ENCODE results near the gene TTC39A. TPM values are rescaled to one million over a fixed set of nuclear protein-coding genes. Genes with fewer than 3 reads are reported as not detected.

The TTC39A gene
- total RNA-seq, 1 donor from 2014 or later, result 42.1 TPM

- no peak for DNase-seq
- intact Hi-C loops (cut with DNase I), result no loop called here
- H3K27me3 ChIP-seq, result no peaks in the 10 kb centered on the region
- peaks cover 74% of the 10 kb centered on the region for H3K36me3 ChIP-seq
- no peaks in the 10 kb centered on the region for H3K9me3 ChIP-seq
- no peak for ATAC-seq
- no peak overlapping the region for H3K27ac ChIP-seq
- no peak overlapping the region for H3K4me3 ChIP-seq
- no peak for TF ChIP-seq CTCF (IDR thresholded peaks at IDR 0.05)
- no peaks in the 10 kb centered on the region for H3K4me1 ChIP-seq
Observed at GRCh38 chr1:51365774-51366173, 35.4 kb upstream of the TTC39A start.

- TF ChIP-seq CTCF (IDR thresholded peaks at IDR 0.05), result no peak
- intact Hi-C loops (cut with DNase I), result no loop called here
- Histone ChIP-seq H3K4me1 (no peaks in the 10 kb centered on the region), H3K27me3 (no peaks in the 10 kb centered on the region), H3K27ac (no peak overlapping the region), H3K4me3 (no peak overlapping the region), H3K36me3 (peaks cover 88% of the 10 kb centered on the region), H3K9me3 (no peaks in the 10 kb centered on the region)
- no peak for ATAC-seq
- no peak for DNase-seq
Observed at GRCh38 chr1:51359879-51360278, 29.5 kb upstream of the TTC39A start.

- no peak overlapping the region for H3K4me3 ChIP-seq
- no peaks in the 10 kb centered on the region for H3K4me1 ChIP-seq
- H3K9me3 ChIP-seq, result no peaks in the 10 kb centered on the region
- no peak for TF ChIP-seq CTCF (IDR thresholded peaks at IDR 0.05)
- no peak overlapping the region for H3K27ac ChIP-seq
- peaks cover 65% of the 10 kb centered on the region for H3K36me3 ChIP-seq
- ATAC-seq, result no peak
- H3K27me3 ChIP-seq, result no peaks in the 10 kb centered on the region
- intact Hi-C loops (cut with DNase I), result no loop called here
- DNase-seq, result no peak
Observed at GRCh38 chr1:51355382-51355781, 25.0 kb upstream of the TTC39A start.

- peaks cover 59% of the 10 kb centered on the region for H3K36me3 ChIP-seq
Observed at GRCh38 chr1:51354416-51354815, 24.1 kb upstream of the TTC39A start.

GRCh38 chr1:51351907-51352306, 21.5 kb upstream of the TTC39A start:
- H3K27ac ChIP-seq, result no peak overlapping the region
- no peak for ATAC-seq
- intact Hi-C loops (cut with DNase I), result no loop called here
- H3K4me3 ChIP-seq, result no peak overlapping the region
- H3K36me3 ChIP-seq, result peaks cover 43% of the 10 kb centered on the region
- TF ChIP-seq CTCF (IDR thresholded peaks at IDR 0.05), result no peak
- H3K4me1 ChIP-seq, result no peaks in the 10 kb centered on the region
- H3K27me3 ChIP-seq, result no peaks in the 10 kb centered on the region
- H3K9me3 ChIP-seq, result no peaks in the 10 kb centered on the region
- DNase-seq, result no peak

More at GRCh38 chr1:51354416-51354815, 24.1 kb upstream of the TTC39A start:
- Histone ChIP-seq H3K27me3 (no peaks in the 10 kb centered on the region), H3K4me1 (no peaks in the 10 kb centered on the region), H3K9me3 (no peaks in the 10 kb centered on the region), H3K27ac (no peak overlapping the region), H3K4me3 (no peak overlapping the region)
- intact Hi-C loops (cut with DNase I), result no loop called here
- ATAC-seq (no peak), DNase-seq (no peak)
- TF ChIP-seq CTCF (IDR thresholded peaks at IDR 0.05), result no peak

GRCh38 chr1:51349862-51350261, 19.5 kb upstream of the TTC39A start:
- H3K36me3 ChIP-seq, result peaks cover 22% of the 10 kb centered on the region
- no peaks in the 10 kb centered on the region for H3K9me3 ChIP-seq
- H3K27ac ChIP-seq, result no peak overlapping the region
- H3K4me1 ChIP-seq, result no peaks in the 10 kb centered on the region
- no peak for ATAC-seq
- H3K4me3 ChIP-seq, result no peak overlapping the region
- intact Hi-C loops (cut with DNase I), result no loop called here
- peaks cover 5% of the 10 kb centered on the region for H3K27me3 ChIP-seq
- no peak for DNase-seq
- no peak for TF ChIP-seq CTCF (IDR thresholded peaks at IDR 0.05)
